Measurements from ENCODE around the gene CPSF7. TPM values are rescaled to one million over a fixed set of nuclear protein-coding genes. Genes with fewer than 3 reads are reported as not detected.

CPSF7 gene
- total RNA-seq, 1 experiment from 2014 or later: 145 TPM

- H2BK120ac ChIP-seq (ENCODE audit: low read depth, low read length, poor library complexity, severe bottlenecking): no peak overlapping the region
- H3K79me1 ChIP-seq (ENCODE audit: insufficient read depth, low read depth, low read length, poor library complexity, severe bottlenecking): no peaks in the 10 kb centered on the region
- Mint-ChIP-seq H3K36me3 (ENCODE audit: insufficient read depth in 1 of 3, low read depth in 3 of 3) (peaks cover 26 to 56% (median 56%) of the 10 kb centered on the region in 3 experiments), H3K9me3 (no peaks in the 10 kb centered on the region), H3K27me3 (ENCODE audit: low read depth) (no peaks in the 10 kb centered on the region), H3K27ac (peak overlapping the region in 1 of 3 experiments; percentile 14; a peak in 2 of 7 replicates), H3K4me1 (no peaks in the 10 kb centered on the region), H3K4me3 (no peak overlapping the region)
- H2BK15ac ChIP-seq (ENCODE audit: low read depth, low read length): no peak overlapping the region
- no peak overlapping the region for H3K14ac ChIP-seq (ENCODE audit: insufficient read depth, low read length)
- H3K23ac ChIP-seq (ENCODE audit: insufficient read length, low read depth, low read length): no peak overlapping the region
- H3K23me2 ChIP-seq (ENCODE audit: insufficient read length, low read depth, low read length, poor library complexity, severe bottlenecking): no peaks in the 10 kb centered on the region
- no peak overlapping the region for H3K18ac ChIP-seq (ENCODE audit: insufficient read length, low read depth, low read length)
- no peak overlapping the region for H3K56ac ChIP-seq (ENCODE audit: insufficient read length, low read depth, low read length)
- no peak overlapping the region for H3K27ac ChIP-seq (ENCODE audit: insufficient read length, low read depth, low read length)
- no peak overlapping the region for H3T11ph ChIP-seq (ENCODE audit: low read length)
- H3K9ac ChIP-seq (ENCODE audit: extremely low read depth, insufficient read length, low read length): no peak overlapping the region
- TF ChIP-seq CTCF (conservative IDR thresholded peaks at IDR 0.05): no peak
- H3K4me2 ChIP-seq (ENCODE audit: insufficient read depth, insufficient read length, low read length): no peak overlapping the region
- no peaks in the 10 kb centered on the region for H3K4me1 ChIP-seq (ENCODE audit: insufficient read depth, low read length)
- H3K4ac ChIP-seq (ENCODE audit: low read depth, low read length): no peak overlapping the region
- WGBS (ENCODE audit: extremely low coverage, insufficient read length, low lambda C conversion rate): no CpG with 5 or more reads among the region's 2 CpGs
- H2BK12ac ChIP-seq (ENCODE audit: insufficient read length, low read depth, low read length): no peak overlapping the region
- H4K91ac ChIP-seq (ENCODE audit: insufficient read length, low read depth, low read length): no peak overlapping the region
- no peaks in the 10 kb centered on the region for H3K27me3 ChIP-seq (ENCODE audit: insufficient read depth, low read length)
- no peak for DNase-seq
- no peak overlapping the region for H4K5ac ChIP-seq (ENCODE audit: insufficient read length, low read depth, low read length)
- H4K20me1 ChIP-seq (ENCODE audit: control insufficient read depth, insufficient read depth, insufficient read length): no peaks in the 10 kb centered on the region
- no peaks in the 10 kb centered on the region for H3K9me3 ChIP-seq (ENCODE audit: control insufficient read depth, low read depth, low read length)
- H2AFZ ChIP-seq (ENCODE audit: low read length): no peak overlapping the region
- H2BK5ac ChIP-seq (ENCODE audit: insufficient read length, low read length): no peak overlapping the region
- H2AK5ac ChIP-seq (ENCODE audit: insufficient read length, low read length): no peak overlapping the region
- no peaks in the 10 kb centered on the region for H3K79me2 ChIP-seq (ENCODE audit: insufficient read depth, low read length)
- no peak overlapping the region for H2BK20ac ChIP-seq (ENCODE audit: low read depth, low read length, poor library complexity, severe bottlenecking)
- H4K8ac ChIP-seq (replicated peaks; ENCODE audit: insufficient read length, low read depth, low read length): no peak overlapping the region
Observed at GRCh38 chr11:61401173-61401572, 28.6 kb downstream of the CPSF7 start.
